DMS 273 (cell line): ENCODE measurements around the gene ATOSB.
A peak's percentile ranks its signal among the peaks of the same experiment; 100 is the strongest.
"Not testable (repeated sequence)": the region's sequence is repeated elsewhere in the genome, so short reads cannot be mapped to it uniquely, and the experiment has no call there.

Experiments
- DNase-seq: peaks from one replicate; lab custom pipeline; 2025; ENCODE audit not compliant: unreplicated experiment; lab: John Stamatoyannopoulos, UW

ATOSB gene, protein sequence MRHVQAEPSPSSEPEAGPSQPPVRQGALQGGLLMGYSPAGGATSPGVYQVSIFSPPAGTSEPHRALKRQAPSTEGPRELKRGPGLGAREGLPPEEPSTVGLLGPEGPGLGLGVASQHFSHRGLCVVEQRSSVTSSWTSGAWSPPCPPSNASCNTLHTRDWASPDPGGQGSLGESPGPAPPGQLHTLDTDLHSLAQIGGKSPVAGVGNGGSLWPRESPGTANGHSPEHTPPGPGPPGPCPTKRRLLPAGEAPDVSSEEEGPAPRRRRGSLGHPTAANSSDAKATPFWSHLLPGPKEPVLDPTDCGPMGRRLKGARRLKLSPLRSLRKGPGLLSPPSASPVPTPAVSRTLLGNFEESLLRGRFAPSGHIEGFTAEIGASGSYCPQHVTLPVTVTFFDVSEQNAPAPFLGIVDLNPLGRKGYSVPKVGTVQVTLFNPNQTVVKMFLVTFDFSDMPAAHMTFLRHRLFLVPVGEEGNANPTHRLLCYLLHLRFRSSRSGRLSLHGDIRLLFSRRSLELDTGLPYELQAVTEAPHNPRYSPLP

GRCh38 chr9:35115680-35116538 lies at the start of gene ATOSB:
ATOSB (minus strand) TSS chr9:35115862; CDS start chr9:35108274, 7,588 bp downstream.
- DNase-seq = peak; percentile 98

- DNase-seq = no peak
These were observed 49.0 kb upstream of the ATOSB start for GRCh38 chr9:35164711-35165110.

GRCh38 chr9:35163413-35163812 lies 47.8 kb upstream of the ATOSB start:
- DNase-seq = no peak

DNA sequence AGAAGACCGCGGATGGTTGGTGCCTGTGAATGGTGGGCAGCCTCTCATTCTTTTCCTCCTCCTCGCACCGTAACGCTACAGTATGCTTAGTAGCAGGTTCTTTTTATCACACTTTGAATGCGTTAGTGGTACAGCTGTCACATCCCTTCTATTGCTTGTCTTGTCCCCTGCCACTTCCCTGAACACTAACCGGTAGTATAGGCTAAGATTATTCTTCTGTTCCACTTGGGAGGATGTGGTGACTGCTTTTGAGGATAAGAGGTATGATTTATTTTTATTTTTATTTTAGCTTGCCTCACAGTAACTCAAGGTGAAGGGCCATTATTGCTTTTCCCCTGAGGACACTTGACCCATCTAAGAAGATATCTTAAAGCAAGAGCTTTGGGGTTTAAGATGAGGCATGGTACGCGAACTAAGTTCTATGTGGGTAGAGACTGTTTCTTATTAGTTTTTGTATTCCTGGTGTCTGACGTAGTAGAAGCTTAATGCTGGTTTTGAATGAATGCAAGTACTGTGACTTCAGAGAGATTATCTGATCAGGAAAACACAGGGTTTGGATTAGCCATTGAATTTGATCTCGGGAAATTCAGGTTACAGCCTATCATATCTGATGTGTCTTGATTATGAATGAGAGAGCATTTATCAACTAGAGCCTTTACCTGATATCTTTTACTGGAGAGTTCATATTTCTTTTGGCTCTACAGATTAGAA lies 47.1 kb upstream of the ATOSB start:
- DNase-seq = no peak

GRCh38 chr9:35161713-35162604 lies 46.3 kb upstream of the ATOSB start, which contains the start of gene UNC13B:
UNC13B (plus strand) TSS chr9:35162009; CDS start chr9:35162284, 275 bp downstream.
- peak; percentile 97 for DNase-seq

- no peak for DNase-seq
These were observed 43.0 kb upstream of the ATOSB start for GRCh38 chr9:35158501-35159280.

DNA sequence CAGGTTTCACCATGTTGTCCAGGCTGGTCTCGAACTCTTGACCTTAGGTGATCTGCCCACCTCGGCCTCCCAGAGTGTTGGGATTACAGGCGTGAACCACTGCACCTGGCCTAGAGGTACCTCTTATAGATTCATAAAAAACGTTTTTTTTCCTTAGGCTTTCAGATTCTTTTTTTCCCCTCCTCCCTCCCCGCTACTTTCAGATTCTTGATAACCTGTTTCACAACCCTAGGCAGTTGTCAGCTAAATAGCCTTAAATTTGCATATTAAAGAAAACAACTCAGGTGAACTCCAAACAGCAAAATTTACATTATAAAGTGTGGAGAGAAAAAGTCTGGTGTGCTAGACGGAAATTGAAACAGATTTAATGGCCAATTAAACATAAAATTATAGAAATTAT lies 42.2 kb upstream of the ATOSB start:
- DNase-seq = not testable (repeated sequence)

- no peak for DNase-seq
These were observed 41.1 kb upstream of the ATOSB start for GRCh38 chr9:35156781-35157180.

- DNase-seq = no peak
These were observed 37.3 kb upstream of the ATOSB start for GRCh38 chr9:35152926-35153325.

DNA sequence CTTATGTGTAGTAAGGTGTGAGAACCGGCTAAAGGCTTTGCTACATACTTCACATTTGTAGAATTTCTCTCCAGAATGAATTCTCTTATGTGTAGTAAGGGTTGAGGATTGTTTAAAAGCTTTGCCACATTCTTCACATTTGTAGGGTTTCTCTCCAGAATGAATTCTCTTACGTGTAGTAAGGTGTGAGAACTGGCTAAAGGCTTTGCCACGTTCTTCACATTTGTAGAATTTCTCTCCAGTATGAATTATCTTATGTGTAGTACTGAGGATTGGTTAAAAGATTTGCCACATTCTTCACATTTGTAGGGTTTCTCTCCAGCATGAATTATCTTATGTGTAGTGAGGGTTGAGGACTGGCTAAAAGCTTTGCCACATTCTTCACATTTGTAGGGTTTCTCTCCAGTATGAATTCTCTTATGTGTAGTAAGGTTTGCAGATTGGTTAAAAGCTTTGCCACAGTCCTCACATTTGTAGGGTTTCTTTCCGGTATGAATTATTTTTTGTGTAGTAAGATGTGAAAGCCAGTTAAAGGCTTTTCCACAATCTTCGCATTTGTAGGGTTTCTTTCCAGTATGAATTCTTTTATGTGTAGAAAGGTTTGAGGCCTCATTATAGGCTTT lies 32.4 kb upstream of the ATOSB start:
- DNase-seq = not testable (repeated sequence)

GRCh38 chr9:35142037-35142436 lies 26.4 kb upstream of the ATOSB start:
- no peak for DNase-seq

- no peak for DNase-seq
These were observed 24.4 kb upstream of the ATOSB start for GRCh38 chr9:35140093-35140492.

- DNase-seq = no peak
These were observed 21.2 kb upstream of the ATOSB start for GRCh38 chr9:35136866-35137265.

DNA sequence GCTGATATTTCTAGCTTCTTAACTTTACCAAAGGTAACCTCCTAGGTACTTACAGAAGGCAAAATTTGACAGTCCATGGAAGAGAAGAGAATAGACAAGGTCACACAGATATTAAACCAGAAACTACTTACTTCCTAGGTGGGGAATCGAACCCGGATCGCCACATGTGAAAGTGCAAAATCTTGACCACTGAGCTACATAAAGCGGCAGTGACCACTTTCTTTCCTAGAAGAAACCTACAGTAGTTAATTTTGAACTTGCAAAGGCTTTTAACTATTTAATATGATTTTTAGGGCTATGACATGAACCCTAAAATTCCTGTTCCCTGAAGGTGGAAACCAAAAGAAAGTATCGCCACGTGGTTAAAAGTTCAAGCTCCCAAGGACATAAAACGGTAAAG lies 20.3 kb upstream of the ATOSB start:
- no peak for DNase-seq

DNA sequence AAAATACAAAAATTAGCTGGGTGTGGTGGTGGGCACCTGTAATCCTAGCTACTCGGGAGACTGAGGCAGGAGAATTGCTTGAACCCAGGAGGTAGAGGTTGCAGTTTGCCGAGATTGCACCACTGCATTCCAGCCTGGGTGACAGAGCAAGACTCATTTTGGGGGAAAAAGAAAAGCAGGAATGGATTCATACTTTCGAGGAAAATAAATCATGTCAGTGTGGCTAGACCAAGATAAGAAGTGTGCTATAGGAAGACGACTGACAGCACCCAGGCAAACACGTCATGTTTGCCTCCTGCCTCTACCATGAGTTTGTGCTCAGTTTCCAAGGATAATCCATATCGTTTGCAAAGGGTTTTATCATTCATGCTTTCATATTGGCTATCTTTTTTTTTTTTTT lies 19.3 kb upstream of the ATOSB start:
- no peak for DNase-seq

DNA sequence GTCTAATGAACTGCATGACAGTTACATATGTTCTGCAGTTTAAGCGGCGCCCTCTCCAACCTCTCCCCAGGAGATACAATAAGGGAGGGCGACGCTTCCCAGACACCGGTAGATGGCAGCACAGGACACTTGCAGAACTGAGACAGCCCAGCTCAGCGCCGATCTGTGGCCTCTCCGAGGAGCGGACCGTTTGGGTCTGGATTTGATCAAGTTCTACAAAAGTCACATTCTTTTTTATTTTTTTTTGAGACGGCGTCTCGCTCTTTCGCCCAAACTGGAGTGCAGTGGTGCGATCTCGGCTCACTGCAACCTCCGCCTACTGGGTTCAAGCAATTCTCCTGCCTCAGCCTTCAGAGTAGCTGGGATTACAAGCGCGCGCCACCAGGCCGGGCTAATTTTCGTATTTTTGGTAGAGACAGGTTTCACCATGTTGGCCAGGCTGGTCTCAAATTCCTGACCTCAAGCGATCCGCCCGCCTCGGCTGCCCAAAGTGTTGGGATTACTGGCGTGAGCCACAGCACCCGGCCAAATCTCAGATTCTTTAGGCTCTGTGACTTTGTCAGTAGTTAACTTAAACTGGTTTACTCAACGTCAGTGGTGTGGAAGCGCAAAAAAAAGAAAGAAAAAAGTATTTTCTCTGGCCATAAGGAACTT lies 1.4 kb upstream of the ATOSB start:
- peak; percentile 96 for DNase-seq

- no peak for DNase-seq
These were observed 856 bp upstream of the ATOSB start for GRCh38 chr9:35116539-35116897.

- peak; percentile 55 for DNase-seq
These were observed 628 bp downstream of the ATOSB start for GRCh38 chr9:35114840-35115628.
